Liver (tissue), 9 donors: ENCODE measurements around the gene TECPR1. TPM values are rescaled to one million over a fixed set of nuclear protein-coding genes. Genes with fewer than 3 reads are reported as not detected.

ENCODE experiments used
- DNase-seq: peaks from one replicate; pipeline ENCODE4 v3.0.0-alpha.2; 2017; ENCODE audit warnings: low spot score
- H3K27ac ChIP-seq, 2 donors: one replicate each; pipeline ENCODE4 v1.7.0; 2013; ENCODE audit warnings: inconsistent platforms in 2 of 2, low read length in 2 of 2, control low read depth in 1 of 2, low read depth in 1 of 2, mild to moderate bottlenecking in 1 of 2
- H3K27me3 ChIP-seq, 4 donors: one replicate each; pipeline versions ENCODE4 v1.6.1 to v1.7.0; 2013; ENCODE audit warnings: low read length in 3 of 4, inconsistent platforms in 1 of 4, mild to moderate bottlenecking in 1 of 4, moderate library complexity in 1 of 4; ENCODE audit not compliant: control insufficient read depth in 4 of 4, insufficient read depth in 4 of 4
- H3K36me3 ChIP-seq, 4 donors: one replicate each; pipeline versions ENCODE4 v1.6.1 to v1.7.0; 2013; ENCODE audit warnings: low read length in 3 of 4, mild to moderate bottlenecking in 3 of 4, low read depth in 1 of 4, moderate library complexity in 1 of 4; ENCODE audit not compliant: control insufficient read depth in 4 of 4, insufficient read depth in 3 of 4
- H3K4me1 ChIP-seq, 4 donors: one replicate each; pipeline versions ENCODE4 v1.6.1 to v1.7.0; 2013; ENCODE audit warnings: low read length in 3 of 4, mild to moderate bottlenecking in 3 of 4, moderate library complexity in 1 of 4; ENCODE audit not compliant: control insufficient read depth in 4 of 4, insufficient read depth in 4 of 4
- H3K4me3 ChIP-seq, 3 donors: one replicate each; pipeline versions ENCODE4 v1.6.1 to v1.7.0; 2013; ENCODE audit warnings: low read length in 3 of 3, control low read depth in 1 of 3, low read depth in 1 of 3, mild to moderate bottlenecking in 1 of 3
- H3K9ac ChIP-seq, 2 donors: one replicate each; pipeline ENCODE4 v1.7.0; 2013; ENCODE audit warnings: low read length in 2 of 2, mild to moderate bottlenecking in 2 of 2, moderate library complexity in 2 of 2, control low read depth in 1 of 2, low read depth in 1 of 2
- H3K9me3 ChIP-seq, 4 donors: one replicate each; pipeline versions ENCODE4 v1.6.1 to v1.7.0; 2013; ENCODE audit warnings: low read length in 3 of 4; ENCODE audit not compliant: control insufficient read depth in 4 of 4
- ATF3 ChIP-seq: IDR thresholded peaks from 2 replicates; pipeline ENCODE4 v1.6.1; 2016; ENCODE audit warnings: antibody characterized with exemption
- CTCF ChIP-seq: fragments of 150-350 bp; IDR thresholded peaks from 2 replicates; pipeline ENCODE4 v1.5.1; 2017; ENCODE audit warnings: improper control_type of control experiment, low read depth, low read length; ENCODE audit not compliant: missing input control
- EGR1 ChIP-seq, 2 donors: IDR thresholded peaks; 2 replicates each; pipeline ENCODE4 v1.6.1; 2016 to 2018; ENCODE audit warnings: antibody characterized with exemption in 2 of 2, low read depth in 2 of 2
- FOXA1 ChIP-seq: IDR thresholded peaks from 2 replicates; pipeline ENCODE4 v1.6.1; 2016; ENCODE audit warnings: antibody characterized with exemption
- FOXA2 ChIP-seq: IDR thresholded peaks from 2 replicates; pipeline ENCODE4 v1.6.1; 2016; ENCODE audit warnings: antibody characterized with exemption
- GABPA ChIP-seq, 2 donors: IDR thresholded peaks in 1 of 2; conservative IDR thresholded peaks in 1 of 2; 2 replicates each; pipeline ENCODE4 v1.6.1; 2016; ENCODE audit warnings: antibody characterized with exemption in 2 of 2, mild to moderate bottlenecking in 1 of 2, moderate library complexity in 1 of 2
- HNF4G ChIP-seq: IDR thresholded peaks from 2 replicates; pipeline ENCODE4 v1.6.1; 2016; ENCODE audit warnings: antibody characterized with exemption
- MAX ChIP-seq: IDR thresholded peaks from 2 replicates; pipeline ENCODE4 v1.6.1; 2016; ENCODE audit warnings: antibody characterized with exemption
- NR2F2 ChIP-seq: IDR thresholded peaks from 2 replicates; pipeline ENCODE4 v1.6.1; 2016; ENCODE audit warnings: antibody characterized with exemption
- RAD21 ChIP-seq, 2 donors: IDR thresholded peaks; 2 replicates each; pipeline ENCODE4 v1.6.1; 2016; ENCODE audit warnings: antibody characterized with exemption in 2 of 2, mild to moderate bottlenecking in 2 of 2
- RXRA ChIP-seq, 2 donors: IDR thresholded peaks; 2 replicates each; pipeline ENCODE4 v1.6.1; 2017 to 2018; ENCODE audit warnings: antibody characterized with exemption in 2 of 2, mild to moderate bottlenecking in 1 of 2
- SP1 ChIP-seq: IDR thresholded peaks from 2 replicates; pipeline ENCODE4 v1.6.1; 2018; ENCODE audit warnings: antibody characterized with exemption, mild to moderate bottlenecking
- TAF1 ChIP-seq: conservative IDR thresholded peaks from 2 replicates; pipeline ENCODE4 v1.6.1; 2016; ENCODE audit warnings: antibody characterized with exemption, mild to moderate bottlenecking
- WGBS: extraction: QIAGEN DNeasy Blood & Tissue Kit; methylation state at CpG from one replicate; pipeline ENCODE4 v1.1.7; 2013; 5-methylcytosine and 5-hydroxymethylcytosine counted together
- polyA plus RNA-seq, 2 donors: library from polyadenylated mRNA; stranded (reverse) in 1 of 2; unstranded in 1 of 2; fragments of 200-250 nt in 1 of 2; fragments of >200 nt in 1 of 2; fragmentation: Nextera tagmentation in 1 of 2; extraction: Ambion mirVana in 1 of 2; gene quantifications; one replicate each; pipeline versions ENCODE4 v1.2.1 to v1.2.3, GENCODE V29; 2013 to 2015
- total RNA-seq, 2 donors: library from RNA; depleted of rRNA; stranded (reverse); fragments of >200 nt; gene quantifications; one replicate each; pipeline ENCODE4 v1.2.3, GENCODE V29; 2014
- donor health status: healthy.
- donor health status: healthy.
- donor health status: healthy.
- donor health status: healthy.
- donor health status: healthy.

The TECPR1 gene
- total and polyA plus RNA-seq, 4 donors: 3.3 to 16.3 (median 7.8) TPM

GRCh38 chr7:98295467-98296192 is 43.6 kb upstream of the TECPR1 start:
- Histone ChIP-seq H3K9me3 (no peaks in the 10 kb centered on the region), H3K27ac (no peak overlapping the region), H3K4me1 (peaks cover 4 to 13% (median 6%) of the 10 kb centered on the region in 4 donors), H3K4me3 (no peak overlapping the region), H3K36me3 (peaks cover 7 to 15% (median 11%) of the 10 kb centered on the region in 4 donors), H3K9ac (no peak overlapping the region), H3K27me3 (no peaks in the 10 kb centered on the region)
- 90% methylated on average over 19 of the region's 19 CpGs for WGBS
- TF ChIP-seq CTCF (no peak), NR2F2 (no peak), MAX (no peak), TAF1 (no peak), EGR1 (IDR thresholded peaks at IDR 0.05; ENCODE audit: low read depth in 2 of 2) (no peak), FOXA1 (no peak), SP1 (no peak), HNF4G (no peak)
- no peak for DNase-seq

DNA sequence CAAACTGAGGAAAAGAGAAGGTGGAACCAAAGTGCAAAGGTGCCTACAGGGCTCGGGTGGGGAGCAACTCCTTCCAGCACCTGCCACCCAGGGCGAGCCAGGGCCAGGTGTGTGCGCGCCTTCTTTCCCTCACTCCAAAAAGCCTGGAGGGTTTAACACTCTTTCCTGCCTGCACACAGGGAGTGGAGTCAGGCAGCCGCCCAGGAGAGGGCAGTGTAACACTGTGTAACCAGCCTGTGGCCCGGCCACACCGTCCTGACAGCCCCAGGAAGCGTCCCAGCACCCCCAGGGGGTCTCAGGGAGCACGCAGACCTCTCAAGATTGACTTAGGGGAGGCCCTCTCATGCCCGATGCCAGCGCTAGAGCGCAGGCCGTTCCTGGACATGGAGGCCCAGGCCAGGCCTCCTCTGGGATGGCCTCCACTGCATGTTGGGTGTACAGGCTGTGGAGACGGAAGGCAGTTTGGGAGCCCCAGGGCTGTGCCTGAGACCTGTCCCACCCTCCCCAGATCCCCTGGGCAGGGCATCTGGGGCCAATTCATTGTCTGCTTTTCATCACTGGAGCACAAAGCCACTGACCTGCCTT is 42.9 kb upstream of the TECPR1 start:
- WGBS: 44% methylated on average over 14 of the region's 14 CpGs
- Histone ChIP-seq H3K27ac (peak overlapping the region in 1 of 2 donors; percentile 11), H3K27me3 (no peaks in the 10 kb centered on the region), H3K36me3 (peaks cover 7 to 15% (median 11%) of the 10 kb centered on the region in 4 donors), H3K9ac (no peak overlapping the region), H3K4me3 (no peak overlapping the region), H3K9me3 (no peaks in the 10 kb centered on the region), H3K4me1 (peaks cover 0 to 6% (median 1%) of the 10 kb centered on the region in 4 donors)
- TF ChIP-seq RAD21 (IDR thresholded peaks at IDR 0.05) (peak; percentile 85 to 90), CTCF (peak; percentile 64), RXRA (IDR thresholded peaks at IDR 0.05) (no peak)
- peak; percentile 67 for DNase-seq

GRCh38 chr7:98294326-98294725 is 42.3 kb upstream of the TECPR1 start:
- Histone ChIP-seq H3K4me1 (peaks cover 0 to 8% (median 1%) of the 10 kb centered on the region in 4 donors), H3K4me3 (no peak overlapping the region), H3K9me3 (no peaks in the 10 kb centered on the region), H3K9ac (no peak overlapping the region), H3K27me3 (no peaks in the 10 kb centered on the region), H3K36me3 (peaks cover 7 to 15% (median 11%) of the 10 kb centered on the region in 4 donors), H3K27ac (peak overlapping the region in 1 of 2 donors; percentile 11)
- no peak for TF ChIP-seq NR2F2
- TF ChIP-seq FOXA1: no peak
- TF ChIP-seq GABPA (IDR thresholded peaks at IDR 0.05 in 1 of 2, conservative IDR thresholded peaks at IDR 0.05 in 1 of 2): no peak
- no peak for TF ChIP-seq EGR1 (IDR thresholded peaks at IDR 0.05; ENCODE audit: low read depth in 2 of 2)
- no peak for TF ChIP-seq FOXA2
- no peak for TF ChIP-seq SP1
- no peak for TF ChIP-seq TAF1
- no peak for TF ChIP-seq ATF3
- no peak for TF ChIP-seq CTCF
- DNase-seq: no peak
- 74% methylated on average over 15 of the region's 15 CpGs for WGBS
